Measurements from ENCODE around the gene STMND1. TPM values are rescaled to one million over a fixed set of nuclear protein-coding genes. Genes with fewer than 3 reads are reported as not detected.

Gene STMND1
- total RNA-seq, 1 donor from 2014 or later = not detected

GRCh38 chr6:17169291-17169690 is 67.4 kb downstream of the STMND1 start:
- FAIRE-seq (no peak), DNase-seq (ENCODE audit: low read depth) (no peak)
- no peak for TF ChIP-seq CTCF (IDR thresholded peaks at IDR 0.05; ENCODE audit: insufficient read depth, low read length, severe bottlenecking)
- Histone ChIP-seq H3K36me3 (ENCODE audit: control insufficient read depth, insufficient read depth, low read length) (no peaks in the 10 kb centered on the region), H3K27me3 (ENCODE audit: control insufficient read depth, insufficient read depth, low read length) (no peaks in the 10 kb centered on the region), H3K4me3 (ENCODE audit: low read depth, low read length) (no peak overlapping the region)

- DNase-seq (ENCODE audit: low read depth) (no peak), FAIRE-seq (no peak)
- Histone ChIP-seq H3K36me3 (ENCODE audit: control insufficient read depth, insufficient read depth, low read length) (no peaks in the 10 kb centered on the region), H3K27me3 (ENCODE audit: control insufficient read depth, insufficient read depth, low read length) (no peaks in the 10 kb centered on the region), H3K4me3 (ENCODE audit: low read depth, low read length) (no peak overlapping the region)
- no peak for TF ChIP-seq CTCF (IDR thresholded peaks at IDR 0.05; ENCODE audit: insufficient read depth, low read length, severe bottlenecking)
These were observed 67.9 kb downstream of the STMND1 start for GRCh38 chr6:17169711-17170110.

- H3K4me3 ChIP-seq (ENCODE audit: low read depth, low read length) = no peak overlapping the region
- no peak for DNase-seq (ENCODE audit: low read depth)
- TF ChIP-seq CTCF (IDR thresholded peaks at IDR 0.05; ENCODE audit: insufficient read depth, low read length, severe bottlenecking) = no peak
- no peaks in the 10 kb centered on the region for H3K27me3 ChIP-seq (ENCODE audit: control insufficient read depth, insufficient read depth, low read length)
- no peak for FAIRE-seq
- no peaks in the 10 kb centered on the region for H3K36me3 ChIP-seq (ENCODE audit: control insufficient read depth, insufficient read depth, low read length)
These were observed 71.1 kb downstream of the STMND1 start for GRCh38 chr6:17172836-17173470.

- DNase-seq (ENCODE audit: low read depth) = no peak
- FAIRE-seq = no peak
- no peaks in the 10 kb centered on the region for H3K36me3 ChIP-seq (ENCODE audit: control insufficient read depth, insufficient read depth, low read length)
- no peak for TF ChIP-seq CTCF (IDR thresholded peaks at IDR 0.05; ENCODE audit: insufficient read depth, low read length, severe bottlenecking)
- H3K4me3 ChIP-seq (ENCODE audit: low read depth, low read length) = no peak overlapping the region
- no peaks in the 10 kb centered on the region for H3K27me3 ChIP-seq (ENCODE audit: control insufficient read depth, insufficient read depth, low read length)
These were observed 76.5 kb downstream of the STMND1 start for GRCh38 chr6:17178326-17178725.

- FAIRE-seq = no peak
- DNase-seq (ENCODE audit: low read depth) = peak; percentile 84
- Histone ChIP-seq H3K36me3 (ENCODE audit: control insufficient read depth, insufficient read depth, low read length) (no peaks in the 10 kb centered on the region), H3K4me3 (ENCODE audit: low read depth, low read length) (no peak overlapping the region), H3K27me3 (ENCODE audit: control insufficient read depth, insufficient read depth, low read length) (no peaks in the 10 kb centered on the region)
- no peak for TF ChIP-seq CTCF (IDR thresholded peaks at IDR 0.05; ENCODE audit: insufficient read depth, low read length, severe bottlenecking)
These were observed 77.1 kb downstream of the STMND1 start for GRCh38 chr6:17178754-17179529.

Measured in bronchial epithelial cell (primary cell).